Stimulated activated naive CD8-positive, alpha-beta T cell treated with anti-CD3 and anti-CD28 coated beads, Interleukin-15, amount 100 ng/mL, for 72 hours (primary cell): ENCODE data around the gene TMEM39B.
A peak's percentile ranks its signal among the peaks of the same experiment; 100 is the strongest.
"Not testable (repeated sequence)": the region's sequence is repeated elsewhere in the genome, so short reads cannot be mapped to it uniquely, and the experiment has no call there.

Experiments used
- ATAC-seq: fragments of 150-1000 bp; cut with Tn5 transposase; 2 replicates; pipeline ENCODE4 v1.10.0; 2021; ENCODE audit warnings: mild to moderate bottlenecking, moderate library complexity
- DNase-seq, 2 donors: peaks; one replicate each; pipeline ENCODE4 v3.0.0; 2021 to 2022
- H3K27ac Mint-ChIP-seq, 2 donors: one replicate each; pipeline ENCODE4 v1.8.0; 2022; ENCODE audit warnings: mild to moderate bottlenecking in 2 of 2, mixed read lengths in 2 of 2, moderate library complexity in 2 of 2
- H3K27me3 Mint-ChIP-seq: one replicate; pipeline ENCODE4 v1.8.0; 2022; ENCODE audit warnings: mixed read lengths
- H3K4me1 Mint-ChIP-seq: one replicate; pipeline ENCODE4 v1.8.0; 2022; ENCODE audit warnings: mild to moderate bottlenecking, mixed read lengths
- H3K4me3 Mint-ChIP-seq, 2 donors: one replicate each; pipeline ENCODE4 v1.8.0; 2022; ENCODE audit warnings: mild to moderate bottlenecking in 2 of 2, mixed read lengths in 2 of 2, moderate library complexity in 1 of 2
- H3K9me3 Mint-ChIP-seq, 2 donors: one replicate each; pipeline ENCODE4 v1.8.0; 2022; ENCODE audit warnings: mixed read lengths in 2 of 2

TMEM39B gene

GRCh38 chr1:32116531-32116930 lies 43.8 kb downstream of the TMEM39B start:
- ATAC-seq, result no peak
- H3K27ac Mint-ChIP-seq, result no peak overlapping the region
- peaks cover 56% of the 10 kb centered on the region for H3K4me1 Mint-ChIP-seq
- DNase-seq, result no peak
- no peaks in the 10 kb centered on the region for H3K27me3 Mint-ChIP-seq
- no peak overlapping the region for H3K4me3 Mint-ChIP-seq
- no peaks in the 10 kb centered on the region for H3K9me3 Mint-ChIP-seq

GRCh38 chr1:32122151-32122550 lies 49.4 kb downstream of the TMEM39B start:
- DNase-seq, result no peak
- no peaks in the 10 kb centered on the region for H3K9me3 Mint-ChIP-seq
- H3K4me1 Mint-ChIP-seq, result peaks cover 52% of the 10 kb centered on the region
- no peak overlapping the region for H3K4me3 Mint-ChIP-seq
- no peaks in the 10 kb centered on the region for H3K27me3 Mint-ChIP-seq
- H3K27ac Mint-ChIP-seq, result no peak overlapping the region
- ATAC-seq, result no peak

- H3K4me3 Mint-ChIP-seq, H3K27ac Mint-ChIP-seq, H3K9me3 Mint-ChIP-seq, ATAC-seq, DNase-seq, H3K27me3 Mint-ChIP-seq: not testable (repeated sequence)
- H3K4me1 Mint-ChIP-seq, result peaks cover 58% of the 10 kb centered on the region
Measured at GRCh38 chr1:32123361-32123760, 50.6 kb downstream of the TMEM39B start.

- Mint-ChIP-seq H3K27ac (no peak overlapping the region), H3K4me3 (no peak overlapping the region), H3K27me3 (no peaks in the 10 kb centered on the region), H3K4me1 (peaks cover 68% of the 10 kb centered on the region), H3K9me3 (no peaks in the 10 kb centered on the region)
- DNase-seq, result no peak
- ATAC-seq, result no peak
Measured at GRCh38 chr1:32125313-32125712, 52.6 kb downstream of the TMEM39B start.

GRCh38 chr1:32126770-32127169 lies 54.0 kb downstream of the TMEM39B start:
- no peak overlapping the region for H3K27ac Mint-ChIP-seq
- H3K9me3 Mint-ChIP-seq, result no peaks in the 10 kb centered on the region
- no peak for DNase-seq
- H3K27me3 Mint-ChIP-seq, result no peaks in the 10 kb centered on the region
- H3K4me3 Mint-ChIP-seq, result no peak overlapping the region
- no peak for ATAC-seq
- peaks cover 54% of the 10 kb centered on the region for H3K4me1 Mint-ChIP-seq

GRCh38 chr1:32127409-32128198 lies 54.9 kb downstream of the TMEM39B start:
- DNase-seq, result no peak
- H3K9me3 Mint-ChIP-seq, result no peaks in the 10 kb centered on the region
- no peaks in the 10 kb centered on the region for H3K27me3 Mint-ChIP-seq
- H3K4me1 Mint-ChIP-seq, result peaks cover 46% of the 10 kb centered on the region
- H3K27ac Mint-ChIP-seq, result peak overlapping the region in 1 of 2 donors; percentile 50
- no peak overlapping the region for H3K4me3 Mint-ChIP-seq
- no peak for ATAC-seq

GRCh38 chr1:32128479-32128878 lies 55.7 kb downstream of the TMEM39B start:
- no peaks in the 10 kb centered on the region for H3K27me3 Mint-ChIP-seq
- no peaks in the 10 kb centered on the region for H3K9me3 Mint-ChIP-seq
- peaks cover 42% of the 10 kb centered on the region for H3K4me1 Mint-ChIP-seq
- H3K27ac Mint-ChIP-seq, result no peak overlapping the region
- H3K4me3 Mint-ChIP-seq, result no peak overlapping the region
- ATAC-seq (no peak), DNase-seq (no peak)

GRCh38 chr1:32128964-32129363 lies 56.2 kb downstream of the TMEM39B start:
- peaks cover 42% of the 10 kb centered on the region for H3K4me1 Mint-ChIP-seq
- DNase-seq, result no peak
- no peak overlapping the region for H3K4me3 Mint-ChIP-seq

GRCh38 chr1:32133950-32134280 lies 61.2 kb downstream of the TMEM39B start:
- not testable (repeated sequence) for H3K9me3 Mint-ChIP-seq, H3K4me3 Mint-ChIP-seq, H3K27me3 Mint-ChIP-seq

More at GRCh38 chr1:32128964-32129363, 56.2 kb downstream of the TMEM39B start:
- no peak for ATAC-seq
- Mint-ChIP-seq H3K27me3 (no peaks in the 10 kb centered on the region), H3K27ac (peak overlapping the region in 1 of 2 donors; percentile 49), H3K9me3 (no peaks in the 10 kb centered on the region)

GRCh38 chr1:32137111-32137510 lies 64.4 kb downstream of the TMEM39B start:
- Mint-ChIP-seq H3K27ac (no peak overlapping the region), H3K4me1 (peaks cover 52% of the 10 kb centered on the region), H3K4me3 (no peak overlapping the region), H3K27me3 (no peaks in the 10 kb centered on the region), H3K9me3 (no peaks in the 10 kb centered on the region)
- ATAC-seq (no peak), DNase-seq (no peak)

More at GRCh38 chr1:32133950-32134280, 61.2 kb downstream of the TMEM39B start:
- not testable (repeated sequence) for H3K27ac Mint-ChIP-seq, DNase-seq, ATAC-seq
- H3K4me1 Mint-ChIP-seq, result peaks cover 37% of the 10 kb centered on the region

- ATAC-seq (no peak), DNase-seq (no peak)
- no peak overlapping the region for H3K4me3 Mint-ChIP-seq
- no peaks in the 10 kb centered on the region for H3K9me3 Mint-ChIP-seq
- H3K27ac Mint-ChIP-seq, result no peak overlapping the region
- H3K4me1 Mint-ChIP-seq, result peaks cover 54% of the 10 kb centered on the region
- no peaks in the 10 kb centered on the region for H3K27me3 Mint-ChIP-seq
Measured at GRCh38 chr1:32138965-32139364, 66.2 kb downstream of the TMEM39B start.

GRCh38 chr1:32142446-32143301 lies 69.9 kb downstream of the TMEM39B start:
- ATAC-seq (no peak), DNase-seq (no peak)
- Mint-ChIP-seq H3K27me3 (no peaks in the 10 kb centered on the region), H3K9me3 (no peaks in the 10 kb centered on the region), H3K27ac (peak overlapping the region in 1 of 2 donors; percentile 32), H3K4me3 (no peak overlapping the region), H3K4me1 (peaks cover 68% of the 10 kb centered on the region)

- not testable (repeated sequence) for H3K27ac Mint-ChIP-seq, H3K27me3 Mint-ChIP-seq, H3K9me3 Mint-ChIP-seq, H3K4me3 Mint-ChIP-seq, ATAC-seq, DNase-seq
- peaks cover 62% of the 10 kb centered on the region for H3K4me1 Mint-ChIP-seq
Measured at GRCh38 chr1:32143302-32143695, 70.6 kb downstream of the TMEM39B start.

GRCh38 chr1:32144033-32144432 lies 71.3 kb downstream of the TMEM39B start:
- DNase-seq, result no peak
- Mint-ChIP-seq H3K27ac (no peak overlapping the region), H3K9me3 (no peaks in the 10 kb centered on the region), H3K27me3 (no peaks in the 10 kb centered on the region), H3K4me3 (no peak overlapping the region), H3K4me1 (peaks cover 55% of the 10 kb centered on the region)
- ATAC-seq, result no peak

- peaks cover 49% of the 10 kb centered on the region for H3K4me1 Mint-ChIP-seq
- H3K4me3 Mint-ChIP-seq, DNase-seq, ATAC-seq, H3K9me3 Mint-ChIP-seq, H3K27me3 Mint-ChIP-seq, H3K27ac Mint-ChIP-seq: not testable (repeated sequence)
Measured at GRCh38 chr1:32147799-32148198, 75.1 kb downstream of the TMEM39B start.

- H3K4me1 Mint-ChIP-seq, result peaks cover 25% of the 10 kb centered on the region
- no peaks in the 10 kb centered on the region for H3K9me3 Mint-ChIP-seq
- ATAC-seq (no peak), DNase-seq (no peak)
- H3K4me3 Mint-ChIP-seq, result no peak overlapping the region
- peak overlapping the region in 1 of 2 donors; percentile 76 for H3K27ac Mint-ChIP-seq
- H3K27me3 Mint-ChIP-seq, result no peaks in the 10 kb centered on the region
Measured at GRCh38 chr1:32150847-32151246, 78.1 kb downstream of the TMEM39B start.
